Adrenal gland (tissue), 12 donors: ENCODE data around the gene ANKS3. TPM values are rescaled to one million over a fixed set of nuclear protein-coding genes. Genes with fewer than 3 reads are reported as not detected.
A peak's percentile ranks its signal among the peaks of the same experiment; 100 is the strongest.
"Not testable (repeated sequence)": the region's sequence is repeated elsewhere in the genome, so short reads cannot be mapped to it uniquely, and the experiment has no call there.

ENCODE experiments used
- DNase-seq, 7 donors: peaks; one replicate each; pipeline ENCODE4 v3.0.0-alpha.2; 2019 to 2020
- H3K27ac ChIP-seq, 5 donors: fragments of 200-600 bp; sonication (generic) in 4 of 5; 1 replicate in 3 of 5; 2 replicates in 2 of 5; pipeline versions ENCODE4 v1.5.1 to v1.8.0; 2016 to 2020; ENCODE audit warnings: mild to moderate bottlenecking in 1 of 5
- H3K27me3 ChIP-seq: fragments of 200-600 bp; 2 replicates; pipeline ENCODE4 v1.8.0; 2021
- H3K36me3 ChIP-seq, 2 donors: fragments of 200-600 bp; replicated peaks in 1 of 2; 1 replicate in 1 of 2; 2 replicates in 1 of 2; pipeline versions ENCODE4 v1.5.1 to v1.8.0; 2018 to 2022
- H3K4me1 ChIP-seq, 2 donors: fragments of 200-600 bp; replicated peaks in 1 of 2; 1 replicate in 1 of 2; 2 replicates in 1 of 2; pipeline versions ENCODE4 v1.5.1 to v1.8.0; 2018 to 2021
- H3K4me3 ChIP-seq, 4 donors: fragments of 200-600 bp; sonication (generic) in 3 of 4; one replicate each; pipeline ENCODE4 v1.5.1; 2016 to 2018
- H3K9me3 ChIP-seq, 3 donors: fragments of 200-600 bp; sonication (generic) in 1 of 3; replicated peaks in 1 of 3; 1 replicate in 2 of 3; 2 replicates in 1 of 3; pipeline versions ENCODE4 v1.5.1 to v1.8.0; 2016 to 2021
- CTCF ChIP-seq, 6 experiments: fragments of 450-650 bp in 4 of 6; fragments of 200-600 bp in 2 of 6; sonication (generic) in 1 of 6; IDR thresholded peaks; 1 replicate in 5 of 6; 2 replicates in 1 of 6; pipeline versions ENCODE4 v1.5.1 to v1.8.0; 2016 to 2021; ENCODE audit warnings: antibody characterized with exemption in 6 of 6, mild to moderate bottlenecking in 2 of 6, moderate library complexity in 1 of 6
- POLR2A ChIP-seq, 2 donors: fragments of 450-650 bp; IDR thresholded peaks; one replicate each; pipeline ENCODE4 v1.6.1; 2017; ENCODE audit warnings: antibody characterized with exemption in 2 of 2, mild to moderate bottlenecking in 2 of 2, moderate library complexity in 1 of 2
- WGBS, 4 donors: extraction: QIAGEN DNeasy Blood & Tissue Kit in 2 of 4; methylation state at CpG; one replicate each; pipeline versions ENCODE4 v1.1.5 to v1.1.7; 2013 to 2017; 5-methylcytosine and 5-hydroxymethylcytosine counted together
- intact Hi-C, 2 donors: fragments of 100-400 bp; cut with DNase I; formaldehyde crosslinking; loops; one replicate each; pipeline versions ENCODE4 v1.14.1 to v1.15.0; 2022 to 2023
- polyA plus RNA-seq, 3 donors: library from polyadenylated mRNA; stranded (reverse); fragments of 200-250 nt in 2 of 3; fragments of 350-450 nt in 1 of 3; fragmentation: Illumina TruSeq in 1 of 3; extraction: RNeasy Lipid Tissue Mini Kit (QIAGEN cat#74804) in 1 of 3; gene quantifications; one replicate each; pipeline ENCODE4 v1.2.3, GENCODE V29; 2013 to 2014
- total RNA-seq, 9 donors: library from RNA; depleted of rRNA in 4 of 9; stranded (reverse); fragments of >200 nt in 4 of 9; fragments of 120-200 nt in 1 of 9; fragmentation: NEBNext Ultra II Directional in 1 of 9; extraction: Animal tissue kit (Norgen Biotek cat#: 25700) in 1 of 9; gene quantifications; one replicate each; pipeline versions ENCODE4 v1.1.0 to v1.2.4, GENCODE V29; 2013 to 2023
- donor health status: healthy with polysubstance abuse.
- donor health status: Bipolar disorder and iron deficiency.
- donor health status: DM: yes; HTN: yes; CAD: no.
- donor health status: DM: no; HTN: no; CAD: no.
- donor health status: DM: no; HTN: no; CAD: no.
- donor health status: DM: yes; HTN: yes; CAD: no.

ANKS3 gene
- total and polyA plus RNA-seq, 12 donors: 7.2 to 118 (median 19.1) TPM

GRCh38 chr16:4654011-4654963 lies 79.8 kb downstream of the ANKS3 start:
- peak in 6 of 7 donors; percentile 50 to 77 (median 64) for DNase-seq
- intact Hi-C loops: no loop called here
- Histone ChIP-seq H3K4me1 (peaks cover 10% of the 10 kb centered on the region in 2 donors), H3K4me3 (no peak overlapping the region), H3K36me3 (peaks cover 0 to 84% of the 10 kb centered on the region in 2 donors), H3K27ac (peak overlapping the region in 3 of 5 donors; percentile 30 to 70 (median 51)), H3K27me3 (no peaks in the 10 kb centered on the region), H3K9me3 (no peaks in the 10 kb centered on the region)
- TF ChIP-seq POLR2A (IDR thresholded peaks at IDR 0.05) (no peak), CTCF (IDR thresholded peaks at IDR 0.05) (peak in 1 of 6 experiments; percentile 7)
- WGBS, 4 donors: 46 to 74% (median 63%) methylated on average over 7 to 16 of the region's 16 CpGs

- Histone ChIP-seq H3K36me3 (peaks cover 0 to 68% of the 10 kb centered on the region in 2 donors), H3K9me3 (no peaks in the 10 kb centered on the region), H3K4me3 (no peak overlapping the region), H3K4me1 (peaks cover 10% of the 10 kb centered on the region in 2 donors), H3K27me3 (no peaks in the 10 kb centered on the region), H3K27ac (no peak overlapping the region)
- no peak for DNase-seq
- 93 to 100% (median 94%) methylated on average over 3 to 25 of the region's 25 CpGs for WGBS, 4 donors
- no peak for TF ChIP-seq POLR2A (IDR thresholded peaks at IDR 0.05)
- no peak for TF ChIP-seq CTCF (IDR thresholded peaks at IDR 0.05)
- intact Hi-C loops: no loop called here
Observed at GRCh38 chr16:4652561-4652960, 81.5 kb downstream of the ANKS3 start.

GRCh38 chr16:4651827-4652226 lies 82.2 kb downstream of the ANKS3 start:
- TF ChIP-seq CTCF (IDR thresholded peaks at IDR 0.05): no peak
- no peak for TF ChIP-seq POLR2A (IDR thresholded peaks at IDR 0.05)

GRCh38 chr16:4650443-4651074 lies 83.5 kb downstream of the ANKS3 start:
- H3K27ac ChIP-seq, H3K27me3 ChIP-seq, H3K4me1 ChIP-seq, H3K9me3 ChIP-seq, H3K4me3 ChIP-seq, intact Hi-C loops: not testable (repeated sequence)
- peak; percentile 57 to 78 (median 66) for DNase-seq
- H3K36me3 ChIP-seq: peaks cover 0 to 50% of the 10 kb centered on the region in 2 donors
- WGBS, 4 donors: 82 to 95% (median 85%) methylated on average over 10 to 15 of the region's 15 CpGs
- peak; percentile 45 to 71 (median 66) for TF ChIP-seq CTCF (IDR thresholded peaks at IDR 0.05)

More at GRCh38 chr16:4651827-4652226, 82.2 kb downstream of the ANKS3 start:
- Histone ChIP-seq H3K4me3 (no peak overlapping the region), H3K27me3 (no peaks in the 10 kb centered on the region), H3K9me3 (no peaks in the 10 kb centered on the region), H3K36me3 (peaks cover 0 to 61% of the 10 kb centered on the region in 2 donors), H3K27ac (no peak overlapping the region), H3K4me1 (peaks cover 10% of the 10 kb centered on the region in 2 donors)
- intact Hi-C loops: no loop called here
- DNase-seq: no peak
- WGBS, 4 donors: 91 to 96% (median 94%) methylated on average over 12 to 13 of the region's 13 CpGs
